ENCODE measurements around the gene C9orf43. TPM values are rescaled to one million over a fixed set of nuclear protein-coding genes. Genes with fewer than 3 reads are reported as not detected.
"Not testable (repeated sequence)": the region's sequence is repeated elsewhere in the genome, so short reads cannot be mapped to it uniquely, and the experiment has no call there.

Gene C9orf43
- 0.21 TPM for total RNA-seq

- no peaks in the 10 kb centered on the region for H3K27me3 ChIP-seq (ENCODE audit: insufficient read depth, low read length)
- H3K4me1 ChIP-seq (ENCODE audit: insufficient read depth, low read length): peaks cover 40% of the 10 kb centered on the region
- peak within 1 kb of the TSS; percentile 69 for H3K4me3 ChIP-seq (ENCODE audit: low read length)
Measured at GRCh38 chr9:113410207-113410864, at the start of gene C9orf43, which contains the start of gene POLE3. C9orf43 (plus strand) TSS chr9:113410747; CDS start chr9:113413494, 2,747 bp downstream. POLE3 (minus strand) TSS chr9:113410675; CDS start chr9:113410293, 382 bp downstream.

GRCh38 chr9:113361304-113362018 is 49.1 kb upstream of the C9orf43 start:
- Histone ChIP-seq H3K9me3 (ENCODE audit: low read depth, low read length) (no peaks in the 10 kb centered on the region), H3K4me3 (ENCODE audit: low read length) (no peak overlapping the region), H3K27me3 (ENCODE audit: insufficient read depth, low read length) (no peaks in the 10 kb centered on the region)

More at GRCh38 chr9:113410207-113410864, at the start of gene C9orf43, which contains the start of gene POLE3:
- H3K9me3 ChIP-seq (ENCODE audit: low read depth, low read length): no peaks in the 10 kb centered on the region

GRCh38 chr9:113363336-113363735 is 47.2 kb upstream of the C9orf43 start:
- Histone ChIP-seq H3K9me3 (ENCODE audit: low read depth, low read length) (no peaks in the 10 kb centered on the region), H3K27me3 (ENCODE audit: insufficient read depth, low read length) (no peaks in the 10 kb centered on the region), H3K4me1 (ENCODE audit: insufficient read depth, low read length) (peaks cover 11% of the 10 kb centered on the region), H3K4me3 (ENCODE audit: low read length) (no peak overlapping the region)

More at GRCh38 chr9:113361304-113362018, 49.1 kb upstream of the C9orf43 start:
- H3K4me1 ChIP-seq (ENCODE audit: insufficient read depth, low read length): peaks cover 11% of the 10 kb centered on the region

- Histone ChIP-seq H3K4me1 (ENCODE audit: insufficient read depth, low read length) (peaks cover 11% of the 10 kb centered on the region), H3K4me3 (ENCODE audit: low read length) (no peak overlapping the region), H3K27me3 (ENCODE audit: insufficient read depth, low read length) (no peaks in the 10 kb centered on the region), H3K9me3 (ENCODE audit: low read depth, low read length) (no peaks in the 10 kb centered on the region)
Measured at GRCh38 chr9:113364951-113365350, 45.6 kb upstream of the C9orf43 start.

- not testable (repeated sequence) for H3K4me3 ChIP-seq (ENCODE audit: low read length); H3K27me3 ChIP-seq (ENCODE audit: insufficient read depth, low read length); H3K9me3 ChIP-seq (ENCODE audit: low read depth, low read length)
- H3K4me1 ChIP-seq (ENCODE audit: insufficient read depth, low read length): peaks cover 11% of the 10 kb centered on the region
Measured at GRCh38 chr9:113365652-113366051, 44.9 kb upstream of the C9orf43 start.

- Histone ChIP-seq H3K4me1 (ENCODE audit: insufficient read depth, low read length) (peaks cover 11% of the 10 kb centered on the region), H3K9me3 (ENCODE audit: low read depth, low read length) (no peaks in the 10 kb centered on the region), H3K27me3 (ENCODE audit: insufficient read depth, low read length) (no peaks in the 10 kb centered on the region), H3K4me3 (ENCODE audit: low read length) (no peak overlapping the region)
Measured at GRCh38 chr9:113368348-113368981, 42.1 kb upstream of the C9orf43 start.

- H3K4me3 ChIP-seq (ENCODE audit: low read length): no peak overlapping the region
Measured at GRCh38 chr9:113368982-113369854, 41.3 kb upstream of the C9orf43 start.

GRCh38 chr9:113369855-113370140 is 40.7 kb upstream of the C9orf43 start:
- peaks cover 11% of the 10 kb centered on the region for H3K4me1 ChIP-seq (ENCODE audit: insufficient read depth, low read length)
- H3K4me3 ChIP-seq (ENCODE audit: low read length): no peak overlapping the region
- H3K9me3 ChIP-seq (ENCODE audit: low read depth, low read length): no peaks in the 10 kb centered on the region
- no peaks in the 10 kb centered on the region for H3K27me3 ChIP-seq (ENCODE audit: insufficient read depth, low read length)

More at GRCh38 chr9:113368982-113369854, 41.3 kb upstream of the C9orf43 start:
- Histone ChIP-seq H3K27me3 (ENCODE audit: insufficient read depth, low read length) (no peaks in the 10 kb centered on the region), H3K9me3 (ENCODE audit: low read depth, low read length) (no peaks in the 10 kb centered on the region), H3K4me1 (ENCODE audit: insufficient read depth, low read length) (peaks cover 11% of the 10 kb centered on the region)

- no peaks in the 10 kb centered on the region for H3K9me3 ChIP-seq (ENCODE audit: low read depth, low read length)
- H3K4me3 ChIP-seq (ENCODE audit: low read length): no peak overlapping the region
- no peaks in the 10 kb centered on the region for H3K27me3 ChIP-seq (ENCODE audit: insufficient read depth, low read length)
- H3K4me1 ChIP-seq (ENCODE audit: insufficient read depth, low read length): peaks cover 10% of the 10 kb centered on the region
Measured at GRCh38 chr9:113370806-113371325, 39.7 kb upstream of the C9orf43 start.

- no peaks in the 10 kb centered on the region for H3K9me3 ChIP-seq (ENCODE audit: low read depth, low read length)
- H3K27me3 ChIP-seq (ENCODE audit: insufficient read depth, low read length): no peaks in the 10 kb centered on the region
- H3K4me3 ChIP-seq (ENCODE audit: low read length): no peak overlapping the region
- peaks cover 9% of the 10 kb centered on the region for H3K4me1 ChIP-seq (ENCODE audit: insufficient read depth, low read length)
Measured at GRCh38 chr9:113372059-113372458, 38.5 kb upstream of the C9orf43 start.

- H3K4me3 ChIP-seq (ENCODE audit: low read length): no peak overlapping the region
- peaks cover 12% of the 10 kb centered on the region for H3K4me1 ChIP-seq (ENCODE audit: insufficient read depth, low read length)
- H3K9me3 ChIP-seq (ENCODE audit: low read depth, low read length): no peaks in the 10 kb centered on the region
- no peaks in the 10 kb centered on the region for H3K27me3 ChIP-seq (ENCODE audit: insufficient read depth, low read length)
Measured at GRCh38 chr9:113373256-113373655, 37.3 kb upstream of the C9orf43 start.

GRCh38 chr9:113373676-113374392 is 36.7 kb upstream of the C9orf43 start:
- Histone ChIP-seq H3K27me3 (ENCODE audit: insufficient read depth, low read length) (no peaks in the 10 kb centered on the region), H3K9me3 (ENCODE audit: low read depth, low read length) (no peaks in the 10 kb centered on the region), H3K4me1 (ENCODE audit: insufficient read depth, low read length) (peaks cover 12% of the 10 kb centered on the region), H3K4me3 (ENCODE audit: low read length) (no peak overlapping the region)

GRCh38 chr9:113375057-113376023 is 35.2 kb upstream of the C9orf43 start:
- Histone ChIP-seq H3K4me1 (ENCODE audit: insufficient read depth, low read length) (peaks cover 12% of the 10 kb centered on the region), H3K27me3 (ENCODE audit: insufficient read depth, low read length) (no peaks in the 10 kb centered on the region), H3K4me3 (ENCODE audit: low read length) (peak overlapping the region; percentile 31), H3K9me3 (ENCODE audit: low read depth, low read length) (no peaks in the 10 kb centered on the region)

All from mononuclear cell (primary cell).